ENCODE results near the gene POTEF. TPM values are rescaled to one million over a fixed set of nuclear protein-coding genes. Genes with fewer than 3 reads are reported as not detected.
"Not testable (repeated sequence)": the region's sequence is repeated elsewhere in the genome, so short reads cannot be mapped to it uniquely, and the experiment has no call there.

Gene POTEF
- total RNA-seq, 1 experiment from 2014 or later, result not detected

GRCh38 chr2:130139331-130140280, 10.6 kb upstream of the POTEF start:
- not testable (repeated sequence) for H2AFZ ChIP-seq (ENCODE audit: low read length); DNase-seq; H3K27me3 ChIP-seq (ENCODE audit: low read length)

GRCh38 chr2:130138841-130139251, 9.8 kb upstream of the POTEF start:
- H3K9me3 ChIP-seq (ENCODE audit: low read length); H3K4me1 ChIP-seq (ENCODE audit: low read length); H3K27me3 ChIP-seq (ENCODE audit: low read length); H4K20me1 ChIP-seq (ENCODE audit: insufficient read depth, low read depth, low read length); H3K36me3 ChIP-seq (ENCODE audit: insufficient read depth, low read length); H3K4me2 ChIP-seq (ENCODE audit: low read depth, low read length, poor library complexity, severe bottlenecking); H3K4me3 ChIP-seq (ENCODE audit: low read length); H3K79me2 ChIP-seq (ENCODE audit: low read length); H2AFZ ChIP-seq (ENCODE audit: low read length); H3K27ac ChIP-seq (ENCODE audit: low read length); DNase-seq; H3K9ac ChIP-seq (ENCODE audit: low read length); H3K9me2 ChIP-seq (replicated peaks; ENCODE audit: insufficient read depth, low read length): not testable (repeated sequence)

More at GRCh38 chr2:130139331-130140280, 10.6 kb upstream of the POTEF start:
- not testable (repeated sequence) for H3K36me3 ChIP-seq (ENCODE audit: insufficient read depth, low read length); H3K4me1 ChIP-seq (ENCODE audit: low read length); H3K4me2 ChIP-seq (ENCODE audit: low read depth, low read length, poor library complexity, severe bottlenecking); H3K4me3 ChIP-seq (ENCODE audit: low read length); H4K20me1 ChIP-seq (ENCODE audit: insufficient read depth, low read depth, low read length); H3K9me2 ChIP-seq (replicated peaks; ENCODE audit: insufficient read depth, low read length); H3K27ac ChIP-seq (ENCODE audit: low read length); H3K9me3 ChIP-seq (ENCODE audit: low read length); H3K79me2 ChIP-seq (ENCODE audit: low read length); H3K9ac ChIP-seq (ENCODE audit: low read length)

GRCh38 chr2:130138326-130138725, 9.3 kb upstream of the POTEF start:
- not testable (repeated sequence) for H3K9me3 ChIP-seq (ENCODE audit: low read length); H3K4me2 ChIP-seq (ENCODE audit: low read depth, low read length, poor library complexity, severe bottlenecking); H3K4me3 ChIP-seq (ENCODE audit: low read length); H3K4me1 ChIP-seq (ENCODE audit: low read length); H4K20me1 ChIP-seq (ENCODE audit: insufficient read depth, low read depth, low read length); H3K27me3 ChIP-seq (ENCODE audit: low read length); H3K27ac ChIP-seq (ENCODE audit: low read length); H3K9ac ChIP-seq (ENCODE audit: low read length); H3K9me2 ChIP-seq (replicated peaks; ENCODE audit: insufficient read depth, low read length); H3K36me3 ChIP-seq (ENCODE audit: insufficient read depth, low read length); H3K79me2 ChIP-seq (ENCODE audit: low read length); H2AFZ ChIP-seq (ENCODE audit: low read length); DNase-seq

- not testable (repeated sequence) for H3K4me3 ChIP-seq (ENCODE audit: low read length); H3K9me3 ChIP-seq (ENCODE audit: low read length); H3K9ac ChIP-seq (ENCODE audit: low read length); H3K4me1 ChIP-seq (ENCODE audit: low read length); H3K27me3 ChIP-seq (ENCODE audit: low read length); H4K20me1 ChIP-seq (ENCODE audit: insufficient read depth, low read depth, low read length); H2AFZ ChIP-seq (ENCODE audit: low read length); H3K9me2 ChIP-seq (replicated peaks; ENCODE audit: insufficient read depth, low read length); DNase-seq; H3K36me3 ChIP-seq (ENCODE audit: insufficient read depth, low read length); H3K79me2 ChIP-seq (ENCODE audit: low read length); H3K27ac ChIP-seq (ENCODE audit: low read length); H3K4me2 ChIP-seq (ENCODE audit: low read depth, low read length, poor library complexity, severe bottlenecking)
Measured at GRCh38 chr2:130137118-130137517, 8.1 kb upstream of the POTEF start.

- not testable (repeated sequence) for H3K27ac ChIP-seq (ENCODE audit: low read length); H3K4me2 ChIP-seq (ENCODE audit: low read depth, low read length, poor library complexity, severe bottlenecking); H3K36me3 ChIP-seq (ENCODE audit: insufficient read depth, low read length); H3K4me3 ChIP-seq (ENCODE audit: low read length); H3K9me2 ChIP-seq (replicated peaks; ENCODE audit: insufficient read depth, low read length); H3K79me2 ChIP-seq (ENCODE audit: low read length); H3K27me3 ChIP-seq (ENCODE audit: low read length); H3K9ac ChIP-seq (ENCODE audit: low read length); DNase-seq; H3K9me3 ChIP-seq (ENCODE audit: low read length); H3K4me1 ChIP-seq (ENCODE audit: low read length); H4K20me1 ChIP-seq (ENCODE audit: insufficient read depth, low read depth, low read length); H2AFZ ChIP-seq (ENCODE audit: low read length)
Measured at GRCh38 chr2:130136546-130136945, 7.5 kb upstream of the POTEF start.

- Histone ChIP-seq H3K27me3 (ENCODE audit: low read length) (no peaks in the 10 kb centered on the region), H4K20me1 (ENCODE audit: insufficient read depth, low read depth, low read length) (no peaks in the 10 kb centered on the region), H3K27ac (ENCODE audit: low read length) (no peak overlapping the region), H3K4me1 (ENCODE audit: low read length) (no peaks in the 10 kb centered on the region), H3K9me3 (ENCODE audit: low read length) (no peaks in the 10 kb centered on the region), H2AFZ (ENCODE audit: low read length) (no peak overlapping the region), H3K4me3 (ENCODE audit: low read length) (no peak overlapping the region), H3K9me2 (replicated peaks; ENCODE audit: insufficient read depth, low read length) (no peaks in the 10 kb centered on the region), H3K9ac (ENCODE audit: low read length) (no peak overlapping the region), H3K36me3 (ENCODE audit: insufficient read depth, low read length) (no peaks in the 10 kb centered on the region), H3K79me2 (ENCODE audit: low read length) (no peaks in the 10 kb centered on the region), H3K4me2 (ENCODE audit: low read depth, low read length, poor library complexity, severe bottlenecking) (no peak overlapping the region)
- no peak for DNase-seq
Measured at GRCh38 chr2:130135692-130136541, 6.9 kb upstream of the POTEF start.

GRCh38 chr2:130128464-130128863, 558 bp downstream of the POTEF start:
- H3K9me2 ChIP-seq (replicated peaks; ENCODE audit: insufficient read depth, low read length); H2AFZ ChIP-seq (ENCODE audit: low read length); H3K36me3 ChIP-seq (ENCODE audit: insufficient read depth, low read length); H3K27me3 ChIP-seq (ENCODE audit: low read length); H3K4me2 ChIP-seq (ENCODE audit: low read depth, low read length, poor library complexity, severe bottlenecking); H3K9me3 ChIP-seq (ENCODE audit: low read length); H3K27ac ChIP-seq (ENCODE audit: low read length); H3K4me1 ChIP-seq (ENCODE audit: low read length); H3K9ac ChIP-seq (ENCODE audit: low read length); H3K4me3 ChIP-seq (ENCODE audit: low read length); DNase-seq; H4K20me1 ChIP-seq (ENCODE audit: insufficient read depth, low read depth, low read length); H3K79me2 ChIP-seq (ENCODE audit: low read length): not testable (repeated sequence)

GRCh38 chr2:130127726-130128125, 1.3 kb downstream of the POTEF start:
- not testable (repeated sequence) for H2AFZ ChIP-seq (ENCODE audit: low read length); H3K27ac ChIP-seq (ENCODE audit: low read length); DNase-seq; H3K27me3 ChIP-seq (ENCODE audit: low read length); H3K79me2 ChIP-seq (ENCODE audit: low read length); H3K9me2 ChIP-seq (replicated peaks; ENCODE audit: insufficient read depth, low read length); H3K4me1 ChIP-seq (ENCODE audit: low read length); H3K36me3 ChIP-seq (ENCODE audit: insufficient read depth, low read length); H3K9ac ChIP-seq (ENCODE audit: low read length); H3K4me3 ChIP-seq (ENCODE audit: low read length); H3K4me2 ChIP-seq (ENCODE audit: low read depth, low read length, poor library complexity, severe bottlenecking); H3K9me3 ChIP-seq (ENCODE audit: low read length); H4K20me1 ChIP-seq (ENCODE audit: insufficient read depth, low read depth, low read length)
